OCI-LY3 (cell line): ENCODE measurements around the gene PTPRN2.
"Not testable (repeated sequence)": the region's sequence is repeated elsewhere in the genome, so short reads cannot be mapped to it uniquely, and the experiment has no call there.

ENCODE experiments used
- H2AFZ ChIP-seq: fragments of 200-600, 300-600 bp; shearing (Covaris generic); 2 replicates; pipeline ENCODE4 v1.6.0; 2014; ENCODE audit warnings: antibody characterized with exemption, low read depth, low read length
- H3K27ac ChIP-seq: fragments of 200-600, 300-600 bp; sonication (generic); 2 replicates; pipeline ENCODE4 v1.5.1; 2014; ENCODE audit warnings: mild to moderate bottlenecking, low read length, moderate library complexity, mixed read lengths
- H3K27me3 ChIP-seq: fragments of 200-600, 300-600 bp; sonication (generic); 2 replicates; pipeline ENCODE4 v1.6.1; 2014; ENCODE audit warnings: low read depth, low read length, mixed read lengths
- H3K36me3 ChIP-seq: fragments of 200-600, 300-600 bp; sonication (generic); replicated peaks from 2 replicates; pipeline ENCODE3; 2014; ENCODE audit warnings: low read depth, low read length, mixed read lengths
- H3K4me1 ChIP-seq: fragments of 300-600, 200-600 bp; sonication (generic); 2 replicates; pipeline ENCODE4 v1.6.1; 2014; ENCODE audit warnings: low read length, mixed read lengths
- H3K4me2 ChIP-seq: fragments of 200-600, 300-600 bp; sonication (generic); 2 replicates; pipeline ENCODE4 v1.6.1; 2014; ENCODE audit warnings: low read length, mixed read lengths
- H3K4me3 ChIP-seq: fragments of 300-600, 200-600 bp; sonication (generic); 2 replicates; pipeline ENCODE4 v1.5.1; 2014; ENCODE audit warnings: antibody characterized with exemption, mild to moderate bottlenecking, low read length, moderate library complexity
- H3K79me2 ChIP-seq: fragments of 300-600, 200-600 bp; shearing (Covaris generic); 2 replicates; pipeline ENCODE4 v1.6.1; 2014; ENCODE audit warnings: mild to moderate bottlenecking, low read length, mixed read lengths
- H3K9ac ChIP-seq: fragments of 300-600, 200-600 bp; shearing (Covaris generic); 2 replicates; pipeline ENCODE4 v1.6.0; 2014; ENCODE audit warnings: mild to moderate bottlenecking, low read length, moderate library complexity
- H3K9me3 ChIP-seq: fragments of 200-600, 300-600 bp; shearing (Covaris generic); 2 replicates; pipeline ENCODE4 v1.6.1; 2014; ENCODE audit warnings: low read length, mixed read lengths; ENCODE audit not compliant: insufficient read depth
- H4K20me1 ChIP-seq: fragments of 200-600, 300-600 bp; sonication (generic); 2 replicates; pipeline ENCODE4 v1.6.1; 2016; ENCODE audit warnings: low read length, mixed read lengths; ENCODE audit not compliant: insufficient read depth
- EZH2phosphoT487 ChIP-seq: fragments of 200-600 bp; shearing (Covaris generic); IDR thresholded peaks from 2 replicates; pipeline ENCODE4 v1.6.1; 2018; ENCODE audit warnings: antibody characterized with exemption, mixed run types, low read depth
- TF ChIP-seq, protein P1 (sequence below): fragments of 200-600, 300-600 bp; sonication (generic); IDR thresholded peaks from 2 replicates; pipeline ENCODE4 v1.5.1; 2014; ENCODE audit warnings: antibody characterized with exemption, low read length, low read depth

PTPRN2 gene

DNA sequence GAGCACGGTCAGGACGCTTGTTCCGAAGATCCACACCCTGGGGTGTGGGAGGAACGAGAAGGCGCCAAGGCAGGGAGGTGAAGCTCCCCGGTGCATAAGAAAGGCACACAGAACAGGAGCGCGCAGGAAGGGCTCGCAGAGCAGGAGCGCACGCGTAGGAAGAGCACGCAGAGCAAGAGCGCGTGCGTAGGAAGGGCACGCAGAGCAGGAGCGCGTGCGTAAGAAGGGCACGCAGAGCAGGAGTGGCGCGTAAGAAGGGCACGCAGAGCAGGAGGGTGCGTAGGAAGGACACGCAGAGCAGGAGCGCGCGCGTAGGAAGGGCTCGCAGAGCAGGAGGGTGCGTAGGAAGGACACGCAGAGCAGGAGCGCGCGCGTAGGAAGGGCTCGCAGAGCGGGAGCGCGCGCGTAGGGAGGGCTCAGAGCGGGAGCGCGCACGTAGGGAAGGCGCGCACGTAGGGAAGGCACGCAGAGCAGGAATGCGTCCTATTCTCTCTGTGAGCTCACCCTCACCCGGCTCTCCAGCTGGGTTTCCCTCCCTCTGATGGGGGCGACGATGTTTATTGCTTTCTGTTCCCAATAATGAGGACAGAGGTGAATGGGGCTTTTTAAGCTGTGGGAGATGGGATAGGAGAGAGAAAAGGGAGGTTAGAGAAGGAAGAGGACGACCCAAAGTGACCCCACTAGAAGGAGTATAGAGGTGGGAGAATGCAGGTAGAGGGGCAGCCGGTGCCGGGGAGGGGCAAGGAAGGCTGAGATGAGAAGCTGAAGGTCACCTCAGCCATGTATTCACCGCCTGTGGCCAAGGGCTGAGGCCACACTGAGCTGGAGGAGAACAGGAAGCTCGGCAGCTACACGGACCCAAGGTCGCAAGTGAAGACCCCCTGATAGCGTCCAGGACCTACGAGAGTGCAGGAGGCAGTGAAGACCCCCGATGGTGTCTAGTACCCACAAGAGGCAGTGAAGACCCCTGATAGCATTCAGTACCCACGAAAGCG is 423.2 kb downstream of the PTPRN2 start:
- no peaks in the 10 kb centered on the region for H4K20me1 ChIP-seq
- H3K36me3 ChIP-seq, result no peaks in the 10 kb centered on the region
- H3K4me3 ChIP-seq, result no peak overlapping the region
- TF ChIP-seq EZH2phosphoT487, result no peak
- TF ChIP-seq, protein P1, sequence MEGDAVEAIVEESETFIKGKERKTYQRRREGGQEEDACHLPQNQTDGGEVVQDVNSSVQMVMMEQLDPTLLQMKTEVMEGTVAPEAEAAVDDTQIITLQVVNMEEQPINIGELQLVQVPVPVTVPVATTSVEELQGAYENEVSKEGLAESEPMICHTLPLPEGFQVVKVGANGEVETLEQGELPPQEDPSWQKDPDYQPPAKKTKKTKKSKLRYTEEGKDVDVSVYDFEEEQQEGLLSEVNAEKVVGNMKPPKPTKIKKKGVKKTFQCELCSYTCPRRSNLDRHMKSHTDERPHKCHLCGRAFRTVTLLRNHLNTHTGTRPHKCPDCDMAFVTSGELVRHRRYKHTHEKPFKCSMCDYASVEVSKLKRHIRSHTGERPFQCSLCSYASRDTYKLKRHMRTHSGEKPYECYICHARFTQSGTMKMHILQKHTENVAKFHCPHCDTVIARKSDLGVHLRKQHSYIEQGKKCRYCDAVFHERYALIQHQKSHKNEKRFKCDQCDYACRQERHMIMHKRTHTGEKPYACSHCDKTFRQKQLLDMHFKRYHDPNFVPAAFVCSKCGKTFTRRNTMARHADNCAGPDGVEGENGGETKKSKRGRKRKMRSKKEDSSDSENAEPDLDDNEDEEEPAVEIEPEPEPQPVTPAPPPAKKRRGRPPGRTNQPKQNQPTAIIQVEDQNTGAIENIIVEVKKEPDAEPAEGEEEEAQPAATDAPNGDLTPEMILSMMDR, result no peak
- no peaks in the 10 kb centered on the region for H3K79me2 ChIP-seq
- no peaks in the 10 kb centered on the region for H3K4me1 ChIP-seq
- no peak overlapping the region for H3K4me2 ChIP-seq
- H3K9me3 ChIP-seq, result no peaks in the 10 kb centered on the region
- no peaks in the 10 kb centered on the region for H3K27me3 ChIP-seq
- H3K27ac ChIP-seq, result no peak overlapping the region
- H2AFZ ChIP-seq, result no peak overlapping the region
- no peak overlapping the region for H3K9ac ChIP-seq

DNA sequence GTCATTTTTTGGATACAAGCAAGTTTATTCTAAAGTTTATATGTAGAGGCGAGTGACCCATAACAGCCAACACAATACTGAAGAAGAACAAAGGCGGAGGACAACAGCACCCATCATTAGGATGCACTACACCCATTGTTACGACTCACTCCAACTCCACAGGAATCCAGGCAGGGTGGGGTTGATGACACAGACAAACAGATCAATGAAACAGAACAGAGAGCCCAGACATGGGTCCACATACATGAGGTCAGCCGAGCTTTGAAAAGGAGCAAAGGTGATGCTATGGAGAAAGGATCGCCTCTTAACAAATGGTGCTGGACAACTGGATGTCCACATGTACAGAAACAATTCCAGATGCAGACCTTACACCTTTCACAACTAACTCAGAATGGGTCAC is 426.4 kb downstream of the PTPRN2 start:
- TF ChIP-seq, protein P1, result no peak
- no peak for TF ChIP-seq EZH2phosphoT487
- H2AFZ ChIP-seq, result no peak overlapping the region
- no peaks in the 10 kb centered on the region for H3K79me2 ChIP-seq
- H4K20me1 ChIP-seq, result no peaks in the 10 kb centered on the region
- H3K9me3 ChIP-seq, result no peaks in the 10 kb centered on the region
- no peaks in the 10 kb centered on the region for H3K36me3 ChIP-seq
- H3K27ac ChIP-seq, result no peak overlapping the region
- no peak overlapping the region for H3K4me3 ChIP-seq
- no peaks in the 10 kb centered on the region for H3K27me3 ChIP-seq
- H3K4me2 ChIP-seq, result no peak overlapping the region
- no peaks in the 10 kb centered on the region for H3K4me1 ChIP-seq
- no peak overlapping the region for H3K9ac ChIP-seq

DNA sequence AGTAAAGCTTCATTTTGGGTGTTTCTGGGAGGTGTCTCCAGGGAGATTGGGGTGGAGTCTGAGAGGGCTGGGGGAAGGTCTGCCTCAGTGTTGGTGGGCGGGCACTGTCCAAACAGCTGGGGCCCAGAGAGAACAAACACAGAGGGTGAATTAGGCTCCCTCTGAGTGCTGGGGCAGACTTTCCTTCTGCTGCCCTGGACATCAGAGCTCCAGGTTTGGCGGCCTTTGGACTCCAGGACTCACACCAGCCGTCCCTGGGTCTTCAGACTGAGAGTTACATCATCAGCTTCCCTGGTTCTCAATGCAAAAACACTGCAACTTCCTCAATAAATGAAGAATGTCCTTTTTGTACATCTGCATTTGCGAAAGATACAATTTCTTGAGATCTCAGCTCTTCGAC is 427.4 kb downstream of the PTPRN2 start:
- H2AFZ ChIP-seq, result no peak overlapping the region
- H3K9ac ChIP-seq, result no peak overlapping the region
- no peak overlapping the region for H3K4me2 ChIP-seq
- H3K4me1 ChIP-seq, result no peaks in the 10 kb centered on the region
- H4K20me1 ChIP-seq, result no peaks in the 10 kb centered on the region
- no peaks in the 10 kb centered on the region for H3K27me3 ChIP-seq
- H3K36me3 ChIP-seq, result no peaks in the 10 kb centered on the region
- no peak overlapping the region for H3K27ac ChIP-seq
- no peaks in the 10 kb centered on the region for H3K79me2 ChIP-seq
- no peak overlapping the region for H3K4me3 ChIP-seq
- no peak for TF ChIP-seq EZH2phosphoT487
- TF ChIP-seq, protein P1, result no peak
- H3K9me3 ChIP-seq, result no peaks in the 10 kb centered on the region

DNA sequence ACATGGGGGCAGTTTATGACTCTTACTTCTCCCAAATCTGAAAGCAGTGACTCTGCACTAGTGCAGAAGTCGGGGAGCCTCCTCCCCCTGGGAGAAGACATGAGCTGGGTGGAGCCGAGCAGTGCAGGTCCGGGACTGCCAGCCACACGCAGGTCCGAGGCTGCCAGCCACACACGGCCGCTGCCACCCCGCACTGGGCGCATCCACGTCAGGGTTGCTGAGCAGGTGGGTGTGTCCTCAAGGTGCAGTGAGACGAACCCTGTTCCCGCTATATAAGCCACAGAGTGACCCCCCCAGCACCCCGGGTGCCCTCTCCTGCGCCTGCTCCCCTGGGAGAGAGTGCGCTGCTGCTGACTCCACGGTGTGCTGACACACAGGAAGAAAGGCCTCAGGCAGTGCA is 430.2 kb downstream of the PTPRN2 start:
- no peaks in the 10 kb centered on the region for H3K27me3 ChIP-seq

DNA sequence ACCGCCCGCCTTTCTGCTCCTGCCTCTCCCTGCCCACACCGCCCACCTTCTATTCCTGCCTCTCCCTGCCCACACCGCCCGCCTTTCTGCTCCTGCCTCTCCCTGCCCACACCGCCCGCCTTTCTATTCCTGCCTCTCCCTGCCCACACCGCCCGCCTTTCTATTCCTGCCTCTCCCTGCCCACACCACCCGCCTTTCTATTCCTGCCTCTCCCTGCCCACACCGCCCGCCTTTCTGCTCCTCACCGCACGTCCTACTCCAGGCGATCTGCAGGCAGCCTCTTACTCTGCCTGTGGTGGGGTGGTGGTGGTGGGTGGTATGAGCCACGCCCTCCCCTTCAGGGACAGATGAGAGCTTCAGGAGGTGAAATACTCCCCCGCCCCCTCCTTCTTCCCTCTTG is 436.4 kb downstream of the PTPRN2 start:
- H3K79me2 ChIP-seq, H3K9ac ChIP-seq, H3K36me3 ChIP-seq, H3K4me3 ChIP-seq, H4K20me1 ChIP-seq, H3K4me2 ChIP-seq, H3K27ac ChIP-seq, H2AFZ ChIP-seq, H3K27me3 ChIP-seq, H3K4me1 ChIP-seq: not testable (repeated sequence)
- H3K9me3 ChIP-seq, result peaks cover 17% of the 10 kb centered on the region

More for the DNA sequence above, 430.2 kb downstream of the PTPRN2 start:
- no peaks in the 10 kb centered on the region for H4K20me1 ChIP-seq
- no peak overlapping the region for H3K4me2 ChIP-seq
- H3K79me2 ChIP-seq, result no peaks in the 10 kb centered on the region
- no peak overlapping the region for H3K9ac ChIP-seq
- H3K9me3 ChIP-seq, result no peaks in the 10 kb centered on the region
- H3K27ac ChIP-seq, result no peak overlapping the region
- no peak overlapping the region for H2AFZ ChIP-seq
- no peak overlapping the region for H3K4me3 ChIP-seq
- H3K36me3 ChIP-seq, result no peaks in the 10 kb centered on the region
- TF ChIP-seq, protein P1, result no peak
- TF ChIP-seq EZH2phosphoT487, result no peak
- H3K4me1 ChIP-seq, result no peaks in the 10 kb centered on the region
